GM12878 (cell line): ENCODE measurements around the gene ME3. TPM values are rescaled to one million over a fixed set of nuclear protein-coding genes. Genes with fewer than 3 reads are reported as not detected.

Experiments used
- ATAC-seq: fragments of 200-7000 bp; cut with Tn5 transposase; 3 replicates; pipeline ENCODE4 v1.9.1; 2020; ENCODE audit warnings: mild to moderate bottlenecking, moderate library complexity
- BruUV-seq: library from RNA; stranded (reverse); fragments of 400-500 nt; replicated peaks from 2 replicates; lab custom pipeline; 2021; lab: Mats Ljungman, UMichigan
- CTCF ChIA-PET: fragments of 300-600 bp; sonication (Branson Sonifier 250); formaldehyde crosslinking; extraction: SDS; loops from one replicate; lab custom pipeline; 2021; ENCODE audit warnings: inconsistent platforms; lab: Yijun Ruan, JAX
- POLR2A ChIA-PET: fragments of 350-600 bp; formaldehyde crosslinking; extraction: SDS; loops from one replicate; lab custom pipeline; 2021; ENCODE audit warnings: inconsistent platforms; lab: Charles Lee
- RAD21 ChIA-PET: fragments of 300-600 bp; sonication (Branson Sonifier 250); formaldehyde crosslinking; loops from one replicate; lab custom pipeline; 2023; ENCODE audit warnings: antibody characterized with exemption; ENCODE audit not compliant: unreplicated experiment; lab: Charles Lee
- SMC1A ChIA-PET: fragments of 300-600 bp; sonication (Branson Sonifier 250); formaldehyde crosslinking; loops from one replicate; lab custom pipeline; 2023; ENCODE audit not compliant: unreplicated experiment, uncharacterized antibody; lab: Charles Lee
- DNase-seq: peaks from one replicate; pipeline ENCODE4 v3.0.0-alpha.2; 2011; ENCODE audit warnings: low read depth, low spot score
- FAIRE-seq: peaks from 3 replicates; lab custom pipeline; 2011; peaks lifted over from hg19 to GRCh38; lab: Jason Lieb, UNC
- H2AFZ ChIP-seq: 2 replicates; pipeline ENCODE4 v1.6.0; 2011; ENCODE audit warnings: low read depth, low read length, control low read depth; ENCODE audit not compliant: control insufficient read depth
- H3K27ac ChIP-seq: 2 replicates; pipeline ENCODE4 v1.5.1; 2011; ENCODE audit warnings: control low read depth; ENCODE audit not compliant: control insufficient read depth, insufficient read depth
- H3K27me3 ChIP-seq, 2 experiments: replicated peaks in 1 of 2; 2 replicates each; pipeline versions ENCODE4 v1.6.0 to v1.6.1; 2011; ENCODE audit warnings: low read length in 1 of 2; ENCODE audit not compliant: control insufficient read depth in 2 of 2, insufficient read depth in 2 of 2
- H3K36me3 ChIP-seq, 2 experiments: 2 replicates each; pipeline ENCODE4 v1.5.1; 2011; ENCODE audit warnings: low read length in 1 of 2; ENCODE audit not compliant: control insufficient read depth in 2 of 2, insufficient read depth in 2 of 2
- H3K4me1 ChIP-seq: 2 replicates; pipeline ENCODE4 v1.6.1; 2011; ENCODE audit warnings: mild to moderate bottlenecking, low read length, moderate library complexity, mixed read lengths; ENCODE audit not compliant: control insufficient read depth, insufficient read depth
- H3K4me2 ChIP-seq: 2 replicates; pipeline ENCODE4 v1.6.0; 2011; ENCODE audit warnings: control low read depth; ENCODE audit not compliant: control insufficient read depth, insufficient read depth
- H3K4me3 ChIP-seq: fragments of 200-600 bp; sonication (generic); 2 replicates; pipeline ENCODE4 v1.5.1; 2016
- H3K79me2 ChIP-seq: 2 replicates; pipeline ENCODE4 v1.6.0; 2011; ENCODE audit warnings: low read length; ENCODE audit not compliant: control insufficient read depth, insufficient read depth
- H3K9ac ChIP-seq: 2 replicates; pipeline ENCODE4 v1.8.0; 2011; ENCODE audit warnings: low read length, control low read depth, mixed read lengths; ENCODE audit not compliant: control insufficient read depth, insufficient read depth
- H3K9me3 ChIP-seq: replicated peaks from 3 replicates; pipeline ENCODE4 v1.5.1; 2011; ENCODE audit warnings: mild to moderate bottlenecking, low read length; ENCODE audit not compliant: control insufficient read depth, insufficient read depth
- H4K20me1 ChIP-seq: 2 replicates; pipeline ENCODE4 v1.6.0; 2011; ENCODE audit not compliant: control insufficient read depth, insufficient read depth
- ATF2 ChIP-seq: IDR thresholded peaks from 2 replicates; pipeline ENCODE4 v1.6.1; 2012; ENCODE audit warnings: low read length, inconsistent platforms
- BMI1 ChIP-seq: fragments of 450-650 bp; IDR thresholded peaks from 2 replicates; pipeline ENCODE4 v1.6.1; 2016; ENCODE audit warnings: mild to moderate bottlenecking, moderate library complexity, borderline replicate concordance
- CBX3 ChIP-seq: fragments of 200-600 bp; sonication (generic); IDR thresholded peaks from 2 replicates; pipeline ENCODE4 v1.6.1; 2016; ENCODE audit warnings: low read depth, borderline replicate concordance
- DPF2 ChIP-seq: fragments of 450-650 bp; IDR thresholded peaks from 2 replicates; pipeline ENCODE4 v1.6.1; 2017; ENCODE audit warnings: mild to moderate bottlenecking
- ESRRA ChIP-seq: IDR thresholded peaks from 2 replicates; pipeline ENCODE4 v1.6.1; 2012; ENCODE audit warnings: mild to moderate bottlenecking, low read length, improper control_type of control experiment
- JUND ChIP-seq: IDR thresholded peaks from 2 replicates; pipeline ENCODE4 v1.6.1; 2012; ENCODE audit warnings: low read depth, mild to moderate bottlenecking, low read length, improper control_type of control experiment, moderate library complexity
- PBX3 ChIP-seq: IDR thresholded peaks from 2 replicates; pipeline ENCODE4 v1.6.1; 2011; ENCODE audit warnings: mild to moderate bottlenecking, low read depth, low read length, moderate library complexity; ENCODE audit not compliant: insufficient replicate concordance
- POLR2A ChIP-seq: IDR thresholded peaks from 2 replicates; pipeline ENCODE4 v1.6.1; 2011; ENCODE audit warnings: low read depth, mild to moderate bottlenecking, low read length
- POLR2AphosphoS2 ChIP-seq: IDR thresholded peaks from 2 replicates; pipeline ENCODE4 v1.6.1; 2011; ENCODE audit warnings: low read depth, mild to moderate bottlenecking, low read length, improper control_type of control experiment, moderate library complexity
- RUNX3 ChIP-seq: IDR thresholded peaks from 2 replicates; pipeline ENCODE4 v1.6.1; 2012; ENCODE audit warnings: low read length, inconsistent platforms
- SKIL ChIP-seq: fragments of 450-650 bp; IDR thresholded peaks from 2 replicates; pipeline ENCODE4 v1.6.1; 2017; ENCODE audit warnings: mild to moderate bottlenecking, low read depth, inconsistent platforms; ENCODE audit not compliant: poor library complexity, severe bottlenecking
- SMAD1 ChIP-seq: fragments of 450-650 bp; IDR thresholded peaks from 2 replicates; pipeline ENCODE4 v1.6.1; 2018; ENCODE audit warnings: mild to moderate bottlenecking, low read depth; ENCODE audit not compliant: partially characterized antibody
- STAT3 ChIP-seq: IDR thresholded peaks from 2 replicates; pipeline ENCODE4 v1.6.1; 2011; ENCODE audit warnings: low read depth, low read length, improper control_type of control experiment
- ZNF217 ChIP-seq: fragments of 450-650 bp; IDR thresholded peaks from 2 replicates; pipeline ENCODE4 v1.6.1; 2017; ENCODE audit warnings: antibody characterized with exemption, mild to moderate bottlenecking
- WGBS: methylation state at CpG from one replicate; pipeline ENCODE4 v1.1.6; 2016; ENCODE audit warnings: low lambda C conversion rate; ENCODE audit not compliant: insufficient replicate concordance, insufficient coverage; ENCODE audit errors: missing lambda C conversion rate; 5-methylcytosine and 5-hydroxymethylcytosine counted together
- in situ Hi-C: fragments of 300-500 bp; cut with MboI; formaldehyde crosslinking; loops from 9 replicates; pipeline ENCODE4 v1.14.3; 2018; ENCODE audit warnings: mixed read lengths
- intact Hi-C: fragments of 100-400 bp; cut with micrococcal nuclease; formaldehyde crosslinking; loops from one replicate; pipeline ENCODE4 v1.14.2; 2022; ENCODE audit not compliant: unreplicated experiment
- polyA plus RNA-seq, 11 experiments: library from polyadenylated mRNA; depleted of rRNA in 4 of 11; unstranded in 6 of 11; stranded (reverse) in 5 of 11; fragments of >200 nt; fragmentation: Nextera tagmentation in 4 of 11; fragmentation: Illumina TruSeq in 1 of 11; extraction: Ambion mirVana in 4 of 11; extraction: Trizol in 1 of 11; gene quantifications; 1 replicate in 1 of 11; 2 replicates in 10 of 11; pipeline versions ENCODE4 v1.2.1 to v1.2.3, GENCODE V29; 2011 to 2016; ENCODE audit warnings: inconsistent platforms in 2 of 11, missing spikeins in 2 of 11, low read depth in 1 of 11
- total RNA-seq, 4 experiments: library from RNA; depleted of rRNA in 3 of 4; stranded (reverse); fragments of >200 nt in 3 of 4; fragmentation: Illumina TruSeq in 1 of 4; extraction: Trizol in 1 of 4; gene quantifications; 2 replicates each; pipeline versions ENCODE4 v1.2.1 to v1.2.3, GENCODE V29; 2013 to 2021

Gene ME3
- total and polyA plus RNA-seq, 10 of the 15 experiments (the other 5 are each of a cell fraction or from before 2014, with no cell fraction given), result 0.06 to 0.40 (median 0.19) TPM; not detected in 2

GRCh38 chr11:86589856-86590589 lies 82.4 kb downstream of the ME3 start:
- ChIA-PET CTCF (interaction anchor here (0.7 to 2.0 kb wide), 3 partner anchors 18 to 133 kb away, joined by 3 to 11 read pairs (median 3); no protein-coding TSS in a partner anchor), POLR2A (interaction anchor here (0.5 kb wide), 1 partner anchor 125 kb away, joined by 3 read pairs; no protein-coding TSS in a partner anchor), RAD21 (no interaction called here), SMC1A (interaction anchor here (2.0 to 3.0 kb wide), 5 partner anchors 16 to 92 kb away, joined by 5 to 11 read pairs (median 6); no protein-coding TSS in a partner anchor)
- no peaks in the 10 kb centered on the region for H4K20me1 ChIP-seq
- no peaks in the 10 kb centered on the region; the same call in 2 of the 3 replicates for H3K9me3 ChIP-seq
- no peak overlapping the region for H3K4me2 ChIP-seq
- DNase-seq, result no peak
- H3K9ac ChIP-seq, result no peak overlapping the region
- H3K27me3 ChIP-seq, result no peaks in the 10 kb centered on the region
- 57% methylated on average over 7 of the region's 7 CpGs for WGBS
- BruUV-seq, result no TSS peak
- intact Hi-C loops, result no loop called here
- no peak overlapping the region for H2AFZ ChIP-seq
- no peak overlapping the region for H3K27ac ChIP-seq
- H3K79me2 ChIP-seq, result no peaks in the 10 kb centered on the region
- no peaks in the 10 kb centered on the region for H3K36me3 ChIP-seq
- TF ChIP-seq POLR2A (no peak), DPF2 (no peak), ESRRA (no peak), BMI1 (no peak), PBX3 (no peak), RUNX3 (no peak), JUND (no peak), STAT3 (no peak), ZNF217 (no peak), POLR2AphosphoS2 (no peak), ATF2 (no peak), SKIL (no peak), CBX3 (no peak), SMAD1 (no peak)
- TF ChIP-seq, all 136 proteins: peak for 0
- ATAC-seq (no peak), FAIRE-seq (no peak)
- Histone ChIP-seq H3K4me3 (no peak overlapping the region), H3K4me1 (peaks cover 12% of the 10 kb centered on the region)
- in situ Hi-C loops, result no loop called here
